Measurements from ENCODE around the gene KIF13A. TPM values are rescaled to one million over a fixed set of nuclear protein-coding genes. Genes with fewer than 3 reads are reported as not detected.

KIF13A gene
- total RNA-seq, 1 donor from 2014 or later = 51.9 TPM

DNA sequence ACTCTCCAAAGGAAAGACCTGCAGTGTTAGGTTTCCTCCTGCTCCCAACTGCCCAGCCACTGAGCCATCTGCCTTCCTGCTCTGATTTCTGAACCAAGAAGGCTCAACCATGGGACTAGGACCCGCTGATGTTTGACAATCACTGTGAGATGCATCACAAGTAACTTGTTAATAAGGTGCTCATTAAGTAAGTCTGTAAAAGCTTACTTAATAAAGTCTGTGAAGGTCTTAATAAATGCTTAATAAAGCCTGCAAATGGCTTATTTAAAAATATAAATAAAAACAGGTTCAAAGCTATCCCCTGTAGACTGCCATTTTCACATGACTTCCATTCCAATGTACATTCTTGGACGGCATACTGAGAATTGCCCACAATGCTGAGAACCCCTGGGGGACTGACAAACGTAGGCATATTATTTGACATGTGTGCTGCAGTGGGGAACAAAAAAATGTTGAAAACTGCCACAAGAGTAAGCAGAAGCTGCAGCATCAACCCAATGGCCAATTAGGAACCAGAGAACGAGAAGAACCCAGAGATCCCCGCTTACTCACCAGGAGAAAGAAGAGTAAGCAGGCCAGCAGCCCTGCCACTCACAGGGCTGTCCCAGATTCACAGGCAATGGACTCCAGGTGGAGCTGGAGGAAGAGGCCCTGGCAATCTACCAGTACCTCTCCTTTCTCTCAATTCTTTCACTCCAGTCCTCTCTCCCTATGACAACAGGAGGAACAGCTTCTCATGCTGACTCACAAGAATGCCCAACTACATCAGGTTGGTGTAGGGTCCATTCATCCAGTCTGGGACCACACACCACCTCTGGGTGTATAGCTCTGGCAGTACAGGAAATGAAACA is 19.5 kb downstream of the KIF13A start:
- no peaks in the 10 kb centered on the region for H3K36me3 Mint-ChIP-seq (ENCODE audit: low read depth)
- H3K4me3 Mint-ChIP-seq (ENCODE audit: unreplicated experiment) = no peak overlapping the region
- H3K4me1 Mint-ChIP-seq (ENCODE audit: low read depth) = peaks cover 78% of the 10 kb centered on the region
- H3K27me3 Mint-ChIP-seq (ENCODE audit: low read depth) = no peaks in the 10 kb centered on the region
- TF ChIP-seq CTCF (IDR thresholded peaks at IDR 0.05) = peak; percentile 9
- peak overlapping the region; percentile 81 for H3K27ac Mint-ChIP-seq (ENCODE audit: unreplicated experiment)
- no peak for DNase-seq (ENCODE audit: low spot score)
- H3K9me3 Mint-ChIP-seq (ENCODE audit: low read depth) = no peaks in the 10 kb centered on the region

GRCh38 chr6:17966451-17966850 is 21.0 kb downstream of the KIF13A start:
- Mint-ChIP-seq H3K4me1 (ENCODE audit: low read depth) (peaks cover 78% of the 10 kb centered on the region), H3K4me3 (ENCODE audit: unreplicated experiment) (no peak overlapping the region), H3K36me3 (ENCODE audit: low read depth) (no peaks in the 10 kb centered on the region), H3K27me3 (ENCODE audit: low read depth) (no peaks in the 10 kb centered on the region), H3K9me3 (ENCODE audit: low read depth) (no peaks in the 10 kb centered on the region), H3K27ac (ENCODE audit: unreplicated experiment) (peak overlapping the region; percentile 43)
- DNase-seq (ENCODE audit: low spot score) = no peak
- TF ChIP-seq CTCF (IDR thresholded peaks at IDR 0.05) = no peak

DNA sequence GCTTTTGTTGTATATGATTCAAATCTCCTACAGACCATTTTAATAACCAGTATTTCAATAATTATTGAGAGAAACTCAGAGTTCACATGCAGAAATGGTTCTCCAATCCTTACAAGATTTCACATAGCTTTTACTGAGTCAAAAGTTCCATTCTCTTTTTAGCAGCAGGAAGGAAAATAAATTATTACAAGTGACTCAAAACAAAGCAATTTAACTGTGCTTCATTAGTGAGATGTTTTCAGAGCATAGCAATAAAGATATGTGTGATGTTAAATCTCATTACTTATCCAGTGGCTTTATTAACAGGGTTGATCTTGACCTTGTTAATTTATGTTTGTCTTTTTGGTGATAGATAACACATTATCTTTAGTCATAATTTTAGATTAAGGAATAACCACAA is 22.0 kb downstream of the KIF13A start:
- Mint-ChIP-seq H3K4me1 (ENCODE audit: low read depth) (peaks cover 80% of the 10 kb centered on the region), H3K27me3 (ENCODE audit: low read depth) (no peaks in the 10 kb centered on the region), H3K27ac (ENCODE audit: unreplicated experiment) (peak overlapping the region; percentile 81), H3K9me3 (ENCODE audit: low read depth) (no peaks in the 10 kb centered on the region), H3K36me3 (ENCODE audit: low read depth) (no peaks in the 10 kb centered on the region), H3K4me3 (ENCODE audit: unreplicated experiment) (no peak overlapping the region)
- DNase-seq (ENCODE audit: low spot score) = no peak
- TF ChIP-seq CTCF (IDR thresholded peaks at IDR 0.05) = no peak

GRCh38 chr6:17964633-17965032 is 22.8 kb downstream of the KIF13A start:
- Mint-ChIP-seq H3K9me3 (ENCODE audit: low read depth) (no peaks in the 10 kb centered on the region), H3K27ac (ENCODE audit: unreplicated experiment) (peak overlapping the region; percentile 81), H3K4me1 (ENCODE audit: low read depth) (peaks cover 87% of the 10 kb centered on the region), H3K4me3 (ENCODE audit: unreplicated experiment) (no peak overlapping the region), H3K27me3 (ENCODE audit: low read depth) (no peaks in the 10 kb centered on the region), H3K36me3 (ENCODE audit: low read depth) (no peaks in the 10 kb centered on the region)
- TF ChIP-seq CTCF (IDR thresholded peaks at IDR 0.05) = no peak
- DNase-seq (ENCODE audit: low spot score) = no peak

GRCh38 chr6:17962436-17963031 is 24.9 kb downstream of the KIF13A start:
- Mint-ChIP-seq H3K4me3 (ENCODE audit: unreplicated experiment) (peak overlapping the region; percentile 41), H3K27me3 (ENCODE audit: low read depth) (no peaks in the 10 kb centered on the region), H3K36me3 (ENCODE audit: low read depth) (no peaks in the 10 kb centered on the region), H3K4me1 (ENCODE audit: low read depth) (peaks cover 88% of the 10 kb centered on the region), H3K27ac (ENCODE audit: unreplicated experiment) (peak overlapping the region; percentile 90), H3K9me3 (ENCODE audit: low read depth) (no peaks in the 10 kb centered on the region)
- no peak for TF ChIP-seq CTCF (IDR thresholded peaks at IDR 0.05)
- DNase-seq (ENCODE audit: low spot score) = no peak

All from chondrocyte (in vitro differentiated cells).